HG03342 (cell line): Measurements from ENCODE around the gene UGDH.
A peak's percentile ranks its signal among the peaks of the same experiment; 100 is the strongest.
"Not testable (repeated sequence)": the region's sequence is repeated elsewhere in the genome, so short reads cannot be mapped to it uniquely, and the experiment has no call there.

Experiments used
- ATAC-seq: cut with Tn5 transposase; IDR thresholded peaks from one replicate; pipeline ENCODE4 v1.9.1; 2021; ENCODE audit warnings: mild to moderate bottlenecking, moderate library complexity; ENCODE audit not compliant: unreplicated experiment

The UGDH gene

DNA sequence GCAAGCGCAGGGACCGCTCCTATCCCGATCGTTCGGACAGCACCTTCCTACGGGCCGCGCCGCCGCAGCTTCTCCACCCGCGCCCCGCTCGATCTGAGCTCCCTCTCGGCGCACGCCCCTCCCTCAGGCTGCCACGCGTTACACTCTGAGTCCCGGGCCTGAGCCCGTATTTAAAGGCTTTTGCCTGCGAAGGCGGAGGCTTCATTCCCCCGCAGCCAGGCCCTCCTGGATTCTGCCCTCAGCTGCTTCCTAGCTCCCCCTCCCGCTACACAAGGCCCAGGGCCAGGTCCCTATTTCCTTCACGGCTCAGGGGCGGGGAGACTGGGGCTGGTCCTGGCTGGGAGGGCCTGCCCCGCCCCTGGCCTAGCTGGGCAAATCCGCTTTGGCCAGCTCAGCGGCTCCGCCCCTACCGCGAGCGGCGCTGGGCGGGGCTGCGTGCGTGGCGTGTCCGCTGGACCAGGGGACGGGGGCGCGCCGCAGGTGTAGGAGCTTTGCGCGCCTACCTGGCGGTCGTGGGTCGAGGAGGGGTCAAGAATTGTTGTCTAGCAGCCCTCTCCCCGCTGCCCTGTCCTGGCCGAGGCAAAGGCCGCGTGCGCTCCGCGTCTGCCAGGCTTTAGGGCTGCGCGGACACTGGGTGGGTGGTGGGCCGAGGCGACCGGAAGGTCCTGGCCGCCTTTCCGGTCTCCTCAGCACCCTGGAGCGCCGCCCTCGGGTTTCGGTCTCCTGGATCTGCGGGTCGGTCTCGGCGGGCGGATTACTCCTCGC, at the start of gene UGDH:
TSS of gene UGDH (minus strand) at position 144 of the 765 bp plus-strand sequence. CDS start 5,927 bp downstream, outside the sequence.
- peak; percentile 94 for ATAC-seq

DNA sequence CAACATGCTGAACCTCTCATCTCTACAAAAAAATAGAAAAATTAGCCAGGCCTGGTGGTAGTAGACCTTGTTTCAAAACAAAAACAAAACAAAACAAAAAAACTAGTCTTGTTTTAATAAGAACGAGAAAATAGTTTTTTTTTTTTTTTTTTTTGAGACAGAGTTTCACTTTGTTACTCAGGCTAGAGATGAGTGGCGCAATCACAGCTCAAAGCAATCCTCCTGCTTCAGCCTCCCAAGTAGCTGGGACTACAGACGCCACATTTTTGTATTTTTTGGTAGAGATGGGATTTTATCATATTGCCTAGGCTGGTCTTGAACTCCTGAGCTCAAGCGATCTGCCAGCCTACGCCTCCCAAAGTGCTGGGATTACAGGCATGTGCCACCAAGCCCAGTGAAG, 47.7 kb upstream of the UGDH start:
- no peak for ATAC-seq

DNA sequence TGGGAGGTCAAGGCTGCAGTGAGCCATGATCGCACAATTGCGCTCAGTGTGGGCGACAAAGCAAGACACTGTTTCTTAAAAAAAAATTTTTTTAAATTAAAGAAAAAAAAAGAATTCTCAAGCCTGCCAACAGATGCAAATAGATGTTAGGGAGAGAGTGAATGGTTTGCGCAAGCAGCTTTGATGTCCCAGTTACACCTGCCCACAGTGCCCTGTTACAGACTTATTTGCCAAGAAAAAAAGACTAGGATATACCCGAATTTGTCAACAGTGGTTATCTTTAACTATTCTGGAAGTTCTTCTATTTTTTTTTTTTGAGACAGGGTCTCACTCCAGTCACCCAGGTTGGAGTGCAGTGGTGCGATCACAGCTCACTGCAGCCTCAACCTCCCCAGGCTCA, 44.3 kb upstream of the UGDH start:
- ATAC-seq, result no peak

DNA sequence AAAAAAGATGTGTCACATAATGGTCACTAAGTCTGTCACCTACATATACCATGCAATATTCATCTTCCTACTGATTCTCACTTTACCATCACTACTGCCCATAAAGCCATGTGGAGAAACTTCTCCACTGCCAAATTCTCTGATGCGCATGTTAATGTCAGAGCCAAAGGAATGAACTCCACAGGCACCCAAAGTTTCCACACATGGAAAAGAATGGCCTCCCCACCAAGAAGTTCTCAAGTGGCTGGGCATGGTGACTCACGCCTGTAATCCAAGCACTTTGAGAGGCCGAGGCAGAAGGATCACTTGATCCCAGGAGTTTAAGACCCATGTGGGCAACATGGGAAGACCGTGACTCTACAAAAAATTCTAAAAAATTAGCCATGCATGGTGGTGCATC, 43.8 kb upstream of the UGDH start:
- no peak for ATAC-seq

DNA sequence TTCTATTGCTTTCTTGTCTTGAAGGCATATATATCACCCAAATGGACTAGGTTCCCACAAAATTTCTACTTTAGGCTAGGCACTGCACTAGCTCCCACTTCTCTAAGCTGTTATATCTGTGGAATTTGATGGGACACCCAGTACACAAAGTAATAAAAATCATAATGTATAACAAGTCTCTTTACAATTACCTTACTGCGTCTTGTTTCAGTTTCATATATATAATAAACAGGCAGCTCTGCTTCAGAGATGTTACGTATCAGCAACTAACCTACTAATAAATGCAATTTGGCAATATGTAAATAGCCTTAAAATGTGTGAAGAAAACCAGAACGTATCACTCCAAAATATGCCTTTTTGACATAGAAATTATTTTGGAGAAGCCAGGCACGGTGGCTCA, 42.0 kb upstream of the UGDH start:
- no peak for ATAC-seq

DNA sequence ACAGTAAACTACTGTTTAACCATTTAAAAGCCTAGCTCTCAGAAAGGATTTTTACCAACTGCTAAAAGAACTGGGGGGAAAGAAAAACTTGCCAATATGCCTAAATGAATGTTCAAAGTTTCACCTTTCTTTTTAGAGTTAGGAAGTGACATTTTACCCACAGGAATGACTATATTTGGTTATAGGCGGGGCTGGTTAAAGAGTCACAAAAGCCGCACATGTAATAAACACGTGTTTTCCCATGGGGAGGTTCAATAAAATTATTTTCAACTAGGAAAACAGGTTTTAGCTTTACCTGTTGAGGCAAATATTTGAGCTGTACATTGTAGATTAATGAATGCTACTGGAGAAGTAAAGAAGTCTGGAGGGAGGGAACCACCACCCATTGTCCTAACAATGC, 41.6 kb upstream of the UGDH start:
- no peak for ATAC-seq

DNA sequence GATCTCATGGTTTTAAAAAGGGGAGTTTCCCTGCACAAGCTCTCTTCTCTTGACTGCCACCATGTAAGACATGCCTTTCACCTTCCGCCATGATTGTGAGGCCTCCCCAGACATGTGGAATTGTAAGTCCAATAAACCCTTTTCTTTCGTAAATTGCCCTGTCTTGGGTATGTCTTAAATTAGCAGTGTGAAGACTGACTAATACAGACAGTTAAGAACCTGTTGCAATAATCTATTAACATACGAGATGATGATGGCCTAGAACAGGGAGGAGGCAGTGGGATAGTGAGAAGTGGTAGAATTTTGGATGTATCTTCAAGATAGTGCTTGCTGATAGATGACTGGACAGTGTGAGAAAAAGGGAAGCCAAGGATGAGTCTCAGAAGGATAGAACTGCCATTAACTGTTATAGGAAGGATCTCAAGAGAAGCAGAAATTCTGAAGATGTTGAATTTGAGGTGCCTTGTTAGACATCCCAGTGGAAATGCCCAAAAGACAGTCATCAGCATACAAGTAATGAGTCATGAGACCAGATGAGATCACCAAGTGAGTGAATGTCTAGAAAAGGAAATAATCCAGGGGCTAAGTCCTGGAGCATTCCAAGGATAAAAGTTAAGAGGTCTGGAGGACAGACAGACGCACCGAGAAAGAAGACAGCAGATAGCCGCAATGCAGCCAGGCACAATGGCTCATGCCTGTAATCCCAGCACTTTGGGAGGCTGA, 38.8 kb upstream of the UGDH start:
- no peak for ATAC-seq

DNA sequence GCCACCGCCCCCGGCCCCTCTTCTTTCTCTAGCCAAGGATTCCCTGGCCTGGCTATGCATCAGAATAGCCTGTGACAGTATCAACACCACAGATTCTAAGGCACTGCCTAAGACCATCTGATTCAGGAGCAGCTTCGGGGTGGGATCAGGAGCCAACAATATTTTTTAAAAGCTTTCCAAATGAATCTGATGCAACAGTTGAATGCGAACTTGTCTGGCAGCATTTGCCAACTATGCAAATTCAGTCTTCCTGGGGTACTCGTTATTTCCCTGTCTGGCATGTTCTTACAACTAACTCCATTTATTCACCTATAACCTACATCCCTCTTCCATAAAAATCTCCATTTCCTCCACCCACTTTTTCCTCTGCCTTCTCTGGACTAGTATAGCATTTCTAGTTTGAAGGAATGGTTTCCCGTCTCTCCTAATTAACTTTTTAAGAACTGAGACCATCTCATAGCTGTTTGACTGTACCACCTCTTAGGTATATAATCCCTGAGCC, 36.2 kb upstream of the UGDH start:
- no peak for ATAC-seq

DNA sequence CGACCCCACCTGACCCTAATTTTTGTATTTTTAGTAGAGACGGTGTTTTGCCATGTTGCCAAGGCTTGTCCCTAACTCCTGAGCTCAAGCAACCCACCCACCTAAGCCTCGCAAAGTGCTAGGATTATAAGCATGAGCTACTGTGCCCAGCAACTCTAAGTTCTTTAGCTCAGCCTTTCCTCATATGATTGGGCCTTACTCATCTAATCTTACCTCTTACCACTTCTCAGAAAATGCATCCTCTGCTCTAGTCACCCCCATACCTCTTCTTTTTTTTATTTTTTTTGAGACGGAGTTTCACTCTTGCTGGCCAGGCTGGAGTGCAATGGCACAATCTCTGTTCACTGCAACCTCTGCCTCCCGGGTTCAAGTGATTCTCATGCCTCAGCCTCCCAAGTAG, 35.6 kb upstream of the UGDH start:
- no peak for ATAC-seq

DNA sequence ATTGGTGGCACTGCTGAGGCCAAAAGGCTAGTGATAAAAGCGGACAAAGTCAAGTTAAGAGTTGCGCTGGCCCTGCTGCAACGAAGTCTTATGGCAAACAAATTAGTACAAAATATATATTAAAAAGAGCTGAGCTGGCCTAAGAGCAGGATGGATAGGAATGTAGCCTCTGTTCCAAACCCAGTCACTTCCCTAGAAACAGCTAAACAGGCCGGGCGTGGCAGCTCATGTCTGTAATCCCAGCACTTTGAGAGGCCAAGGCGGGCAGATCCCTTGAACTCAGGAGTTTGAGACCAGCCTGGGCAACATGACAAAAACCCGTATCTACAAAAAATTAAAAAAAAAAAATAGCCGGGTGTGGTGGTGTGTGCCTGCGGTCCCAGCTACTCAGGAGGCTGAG, 32.4 kb upstream of the UGDH start:
- no peak for ATAC-seq

DNA sequence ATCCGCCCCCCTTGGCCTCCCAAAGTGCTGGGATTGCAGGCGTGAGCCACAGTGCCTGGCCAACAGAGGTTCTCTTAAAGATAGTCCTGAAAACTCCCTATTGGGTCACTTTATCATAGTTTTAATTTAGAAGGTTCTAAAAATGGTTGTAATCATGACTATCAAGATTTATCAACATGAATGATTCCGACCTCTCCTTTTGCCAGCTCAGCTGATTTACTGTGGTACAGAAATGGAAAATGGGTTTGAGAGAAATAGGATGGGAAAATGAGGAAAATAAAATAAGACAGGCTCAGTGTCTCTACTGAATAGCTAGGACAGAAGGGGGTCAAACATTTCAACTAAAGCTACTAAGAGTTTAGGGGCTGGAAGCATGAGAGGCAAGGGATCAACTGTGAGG, 28.2 kb upstream of the UGDH start:
- ATAC-seq, result no peak

DNA sequence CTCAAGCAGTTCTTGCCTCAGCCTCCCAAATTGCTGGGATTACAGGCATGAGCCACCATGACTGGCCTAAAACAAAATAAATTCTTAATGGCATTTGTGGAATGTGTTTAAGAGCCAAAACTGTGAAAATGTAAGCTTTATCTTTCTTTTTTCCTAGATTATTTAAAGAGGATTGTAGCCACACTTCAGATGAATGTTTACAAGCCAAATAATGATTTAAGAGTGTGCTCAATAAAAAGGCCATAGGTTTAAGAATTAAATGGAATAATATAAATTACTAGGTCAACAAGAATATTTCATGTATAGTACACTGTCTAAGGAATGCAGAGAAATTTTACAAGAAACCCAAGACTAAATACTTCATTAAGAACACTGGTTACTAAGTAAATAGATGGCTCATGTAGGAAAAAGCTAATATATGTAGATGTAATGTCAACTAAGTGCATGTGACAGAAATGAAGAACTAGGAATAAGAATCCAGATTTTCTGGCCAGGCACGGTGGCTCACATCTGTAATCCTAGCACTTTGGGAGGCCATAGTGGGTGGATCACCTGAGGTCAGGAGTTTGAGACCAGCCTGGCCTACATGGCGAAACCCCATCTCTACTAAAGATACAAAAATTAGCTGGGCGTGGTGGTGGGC, 21.3 kb upstream of the UGDH start:
- no peak for ATAC-seq

DNA sequence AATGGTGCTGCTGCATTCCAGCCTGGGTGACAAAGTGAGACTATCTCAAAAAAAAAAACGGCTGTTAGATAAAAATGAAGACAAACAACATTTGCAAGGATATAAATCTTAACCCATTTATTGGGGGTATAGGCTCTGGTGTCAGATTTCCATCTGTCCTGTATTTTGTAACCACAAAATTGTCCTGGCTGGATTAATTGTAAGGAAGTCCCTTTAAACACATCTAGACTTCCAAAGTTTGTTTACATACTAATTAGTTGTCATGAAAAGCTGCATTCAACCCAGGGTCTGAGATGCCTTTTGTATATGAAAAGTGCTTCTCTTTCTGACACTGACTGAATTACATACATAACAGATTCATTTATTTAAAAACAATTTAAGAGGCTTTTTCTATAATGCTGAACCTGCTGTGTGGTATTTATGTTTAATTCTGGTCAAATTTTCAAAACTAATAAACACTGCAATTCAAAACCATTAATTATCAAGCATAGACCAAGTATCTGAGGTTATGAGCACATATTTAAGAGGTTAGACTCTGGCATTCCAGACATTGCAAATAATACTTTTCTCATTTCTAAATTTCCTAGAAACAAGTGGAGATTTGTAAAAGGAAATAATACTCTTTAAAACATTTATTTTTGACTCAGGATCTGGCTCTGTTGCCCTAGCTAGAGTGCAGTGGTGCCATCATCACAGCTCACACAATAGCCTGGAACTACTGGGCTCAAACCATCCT, 17.5 kb upstream of the UGDH start:
- no peak for ATAC-seq

DNA sequence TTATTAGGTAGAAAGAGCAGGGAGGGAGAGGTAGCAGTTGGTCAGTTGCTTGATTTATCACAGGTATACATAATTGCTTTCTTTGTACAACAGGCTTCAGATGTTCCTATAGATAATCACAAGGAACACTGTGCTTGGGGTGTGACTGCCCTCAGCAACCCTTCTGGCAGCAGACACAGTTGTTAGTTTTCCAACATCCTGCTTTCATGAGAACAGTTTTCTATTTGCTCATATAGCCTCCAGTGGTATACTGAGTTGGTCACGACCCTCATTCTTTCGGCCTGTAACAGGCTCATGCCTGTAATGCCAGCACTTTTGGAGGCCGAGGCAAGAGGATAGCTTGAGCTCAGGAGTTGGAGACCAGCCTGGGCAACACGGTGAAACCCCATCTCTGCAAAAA, 16.8 kb upstream of the UGDH start:
- ATAC-seq, result not testable (repeated sequence)

DNA sequence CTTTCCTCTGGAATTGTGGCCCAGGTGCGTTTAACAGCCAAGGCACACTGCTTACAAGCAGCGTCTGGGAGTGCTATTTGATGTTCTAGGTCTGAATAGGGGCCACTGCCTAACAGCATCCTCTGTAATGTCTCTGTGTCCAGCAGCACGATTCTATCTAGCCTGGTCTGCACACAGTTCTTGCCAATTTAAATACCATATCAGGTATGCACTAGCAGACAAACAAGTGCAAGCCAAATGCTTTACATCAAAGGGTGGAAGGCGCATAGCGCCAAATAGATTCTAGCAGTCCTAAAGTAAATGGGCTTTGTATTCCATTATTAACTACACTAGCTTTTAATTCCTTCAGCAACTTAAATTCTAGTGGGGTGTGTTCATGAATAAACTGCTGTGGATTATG, 15.8 kb upstream of the UGDH start:
- ATAC-seq, result no peak

DNA sequence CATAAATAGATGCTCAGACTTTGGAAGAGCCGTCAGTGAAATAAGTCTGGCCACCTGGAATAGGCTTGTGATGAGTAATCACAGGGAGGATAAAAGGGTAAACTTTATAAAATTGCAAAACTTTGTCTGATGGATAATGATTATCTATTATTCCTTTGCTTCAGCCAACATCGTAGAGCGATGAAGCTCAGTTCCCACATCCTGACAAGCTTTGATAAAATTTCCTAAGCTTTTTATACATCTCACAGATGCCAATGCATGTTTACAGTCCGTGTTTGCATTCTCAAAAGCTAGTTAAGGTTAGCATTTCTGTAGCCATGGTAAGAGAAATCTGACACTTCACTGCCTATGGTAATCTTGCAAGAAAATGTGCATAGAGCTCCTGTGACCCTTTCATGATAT, 15.4 kb upstream of the UGDH start:
- ATAC-seq, result no peak

DNA sequence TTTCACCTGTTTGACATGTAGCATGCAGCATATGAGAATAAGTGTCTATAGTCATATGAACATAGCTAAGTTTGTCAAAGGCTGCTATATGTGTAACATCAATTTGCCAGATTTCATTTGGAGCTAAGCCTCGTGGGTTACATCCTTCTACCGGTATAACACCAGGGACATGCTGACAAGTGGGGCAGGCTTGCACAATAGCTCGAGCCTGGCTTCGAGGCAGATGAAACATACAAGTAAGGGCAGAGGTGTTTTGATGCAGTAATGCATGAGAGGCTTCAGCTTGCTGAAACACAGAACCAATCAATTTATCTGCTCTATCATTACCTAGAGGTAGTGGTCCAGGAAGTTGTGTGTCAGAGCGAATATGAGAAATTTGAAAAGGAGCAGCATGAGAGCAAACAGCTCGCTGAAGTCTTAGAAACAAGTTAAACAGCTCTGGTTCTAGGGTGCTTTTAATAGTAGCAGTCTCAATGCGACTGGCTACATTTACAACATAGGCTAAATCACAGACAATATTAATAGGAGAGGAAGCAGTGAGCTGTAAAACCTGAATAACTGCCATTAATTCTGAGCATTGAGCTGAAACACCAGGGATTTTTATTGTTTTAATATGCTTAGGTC, 14.9 kb upstream of the UGDH start:
- no peak for ATAC-seq

DNA sequence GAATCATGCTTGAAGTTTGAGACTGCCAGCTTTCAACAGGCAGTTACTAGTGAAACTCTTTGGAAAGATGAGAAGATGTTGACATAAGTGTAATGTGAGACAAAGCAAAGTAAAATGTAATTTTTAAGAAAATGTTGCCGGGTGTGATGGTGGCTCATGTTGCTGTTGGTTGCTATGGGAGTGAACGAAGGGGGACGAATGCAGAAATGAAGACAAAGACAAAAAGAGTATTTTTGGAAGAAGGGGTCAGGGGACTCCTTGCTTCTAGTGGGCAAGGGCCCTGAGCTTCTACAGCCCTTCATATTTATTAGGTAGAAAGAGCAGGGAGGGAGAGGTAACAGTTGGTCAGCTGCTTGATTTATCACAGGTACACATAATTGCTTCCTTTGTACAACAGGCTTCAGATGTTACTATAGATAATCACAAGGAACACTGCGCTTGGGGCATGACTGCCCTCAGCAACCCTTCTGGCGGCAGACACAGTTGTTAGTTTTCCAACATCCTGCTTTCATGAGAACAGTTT, 11.9 kb upstream of the UGDH start:
- ATAC-seq, result no peak

DNA sequence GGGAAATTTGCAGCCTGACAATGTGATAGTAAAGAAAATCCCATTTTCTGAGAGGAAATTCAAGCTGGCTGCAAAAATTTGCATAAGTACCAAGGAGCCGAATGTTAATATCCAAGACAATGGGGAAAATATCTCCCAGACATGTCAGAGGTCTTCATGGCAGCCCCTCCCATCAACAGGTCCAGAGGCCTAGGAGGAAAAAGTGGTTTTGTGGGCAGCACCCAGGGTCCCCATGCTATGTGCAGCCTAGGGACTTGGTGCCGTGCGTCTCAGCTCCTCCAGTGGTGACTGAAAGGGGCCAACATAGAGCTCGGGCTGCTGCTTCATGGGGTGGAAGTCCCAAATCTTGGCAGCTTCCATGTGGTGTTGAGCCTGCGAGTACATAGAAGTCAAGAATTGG, 6.3 kb upstream of the UGDH start:
- ATAC-seq, result no peak

DNA sequence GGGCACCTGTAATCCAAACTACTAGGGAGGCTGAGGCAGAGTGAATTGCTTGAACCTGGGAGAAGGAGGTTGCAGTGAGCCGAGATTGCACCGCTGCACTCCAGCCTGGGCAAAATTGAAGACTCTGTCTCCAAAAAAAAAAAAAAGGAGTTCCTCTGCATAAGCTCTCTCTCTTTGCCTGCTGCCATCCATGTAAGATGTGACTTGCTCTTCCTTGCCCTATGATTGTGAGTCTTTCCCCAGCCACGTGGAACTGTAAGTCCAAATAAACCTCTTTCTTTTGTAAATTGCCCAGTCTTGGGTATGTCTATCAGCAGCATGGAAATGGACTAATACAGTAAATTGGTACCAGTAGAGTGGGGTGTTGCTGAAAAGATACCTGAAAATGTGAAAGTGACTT, 5.0 kb upstream of the UGDH start:
- not testable (repeated sequence) for ATAC-seq

DNA sequence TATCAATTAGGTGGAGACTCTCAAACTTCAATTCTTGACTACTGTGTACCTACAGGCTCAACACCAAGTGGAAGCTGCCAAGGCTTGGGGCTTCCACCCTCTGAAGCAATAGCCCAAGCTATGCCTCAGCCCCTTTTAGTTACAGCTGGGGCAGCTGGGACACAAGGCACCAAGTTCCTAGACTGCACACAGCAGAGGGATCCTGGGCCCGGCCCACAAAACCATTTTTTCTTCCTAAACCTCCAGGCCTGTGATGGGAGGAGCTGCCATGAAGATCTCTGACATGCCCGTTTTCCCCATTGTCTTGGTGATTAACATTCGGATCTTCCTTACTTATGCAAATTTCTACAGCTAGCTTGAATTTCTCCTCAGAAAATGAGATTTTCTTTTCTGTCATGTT, 3.4 kb upstream of the UGDH start:
- ATAC-seq, result no peak
